ENCODE data around the gene KLHL33.

The KLHL33 gene

GRCh38 chr14:20455355-20456300 is 19.7 kb upstream of the KLHL33 start:
- no peak for TF ChIP-seq REST (IDR thresholded peaks at IDR 0.05; ENCODE audit: insufficient read depth in 1 of 2, low read depth in 2 of 2, low read length in 2 of 2)
- no peak for TF ChIP-seq POLR2AphosphoS5 (IDR thresholded peaks at IDR 0.05; ENCODE audit: low read depth, low read length)
- no peak for TF ChIP-seq SIN3A (IDR thresholded peaks at IDR 0.05; ENCODE audit: borderline replicate concordance, insufficient read depth, low read length)
- no peak for TF ChIP-seq TAF1 (IDR thresholded peaks at IDR 0.05; ENCODE audit: borderline replicate concordance, insufficient read depth, low read length)
- TF ChIP-seq FOXP2 (optimal IDR thresholded peaks at IDR 0.05; ENCODE audit: borderline replicate concordance, extremely low read depth, extremely low read length, insufficient read depth), result no peak

- TF ChIP-seq POLR2AphosphoS5 (IDR thresholded peaks at IDR 0.05; ENCODE audit: low read depth, low read length) (peak; percentile 38; the same call in 1 of the 2 replicates), FOXP2 (optimal IDR thresholded peaks at IDR 0.05; ENCODE audit: borderline replicate concordance, extremely low read depth, extremely low read length, insufficient read depth) (no peak)
Observed at GRCh38 chr14:20454516-20455354, 18.8 kb upstream of the KLHL33 start, which contains the start of the genes APEX1 and OSGEP. Gene APEX1, plus strand, starts transcription at chr14:20455226. Its CDS starts 420 bp downstream, at chr14:20455646. Gene OSGEP, minus strand, starts transcription at chr14:20454812. Its CDS starts 129 bp downstream, at chr14:20454683.

GRCh38 chr14:20446889-20447288 is 10.9 kb upstream of the KLHL33 start:
- TF ChIP-seq TAF1 (IDR thresholded peaks at IDR 0.05; ENCODE audit: borderline replicate concordance, insufficient read depth, low read length), result no peak
- TF ChIP-seq POLR2AphosphoS5 (IDR thresholded peaks at IDR 0.05; ENCODE audit: low read depth, low read length), result no peak
- TF ChIP-seq REST (IDR thresholded peaks at IDR 0.05; ENCODE audit: insufficient read depth in 1 of 2, low read depth in 2 of 2, low read length in 2 of 2), result no peak
- no peak for TF ChIP-seq SIN3A (IDR thresholded peaks at IDR 0.05; ENCODE audit: borderline replicate concordance, insufficient read depth, low read length)
- TF ChIP-seq FOXP2 (optimal IDR thresholded peaks at IDR 0.05; ENCODE audit: borderline replicate concordance, extremely low read depth, extremely low read length, insufficient read depth), result no peak

GRCh38 chr14:20441461-20441860 is 5.5 kb upstream of the KLHL33 start:
- TF ChIP-seq SIN3A (IDR thresholded peaks at IDR 0.05; ENCODE audit: borderline replicate concordance, insufficient read depth, low read length), result no peak
- TF ChIP-seq FOXP2 (optimal IDR thresholded peaks at IDR 0.05; ENCODE audit: borderline replicate concordance, extremely low read depth, extremely low read length, insufficient read depth), result no peak
- TF ChIP-seq TAF1 (IDR thresholded peaks at IDR 0.05; ENCODE audit: borderline replicate concordance, insufficient read depth, low read length), result no peak
- TF ChIP-seq REST (IDR thresholded peaks at IDR 0.05; ENCODE audit: insufficient read depth in 1 of 2, low read depth in 2 of 2, low read length in 2 of 2), result no peak
- no peak for TF ChIP-seq POLR2AphosphoS5 (IDR thresholded peaks at IDR 0.05; ENCODE audit: low read depth, low read length)

GRCh38 chr14:20440882-20441281 is 4.9 kb upstream of the KLHL33 start:
- TF ChIP-seq TAF1 (IDR thresholded peaks at IDR 0.05; ENCODE audit: borderline replicate concordance, insufficient read depth, low read length) (no peak), FOXP2 (optimal IDR thresholded peaks at IDR 0.05; ENCODE audit: borderline replicate concordance, extremely low read depth, extremely low read length, insufficient read depth) (no peak), SIN3A (IDR thresholded peaks at IDR 0.05; ENCODE audit: borderline replicate concordance, insufficient read depth, low read length) (no peak), POLR2AphosphoS5 (IDR thresholded peaks at IDR 0.05; ENCODE audit: low read depth, low read length) (no peak), REST (IDR thresholded peaks at IDR 0.05; ENCODE audit: insufficient read depth in 1 of 2, low read depth in 2 of 2, low read length in 2 of 2) (no peak)

Measured in PFSK-1 (cell line).